Measurements from ENCODE around the gene CLEC2D.

DNA sequence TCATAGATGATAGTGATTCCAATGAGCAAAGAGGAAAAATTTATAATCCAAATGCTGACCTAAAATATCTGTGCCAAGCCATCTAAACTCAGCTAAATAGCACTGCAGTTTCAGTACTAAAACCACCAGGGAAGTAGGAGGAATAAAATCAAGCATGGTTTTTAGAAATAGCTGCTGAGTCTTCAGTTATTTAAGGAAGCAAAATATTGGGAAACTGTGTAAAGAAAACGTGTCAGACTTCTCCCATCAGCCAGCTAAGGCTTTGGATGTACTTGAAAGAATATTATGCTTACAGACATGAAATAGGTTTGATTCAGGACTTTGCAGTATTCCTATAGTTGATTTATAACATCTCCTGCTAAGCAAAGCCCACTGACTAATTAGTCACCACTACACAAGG, 24.7 kb downstream of the CLEC2D start:
- TF ChIP-seq, protein P1, sequence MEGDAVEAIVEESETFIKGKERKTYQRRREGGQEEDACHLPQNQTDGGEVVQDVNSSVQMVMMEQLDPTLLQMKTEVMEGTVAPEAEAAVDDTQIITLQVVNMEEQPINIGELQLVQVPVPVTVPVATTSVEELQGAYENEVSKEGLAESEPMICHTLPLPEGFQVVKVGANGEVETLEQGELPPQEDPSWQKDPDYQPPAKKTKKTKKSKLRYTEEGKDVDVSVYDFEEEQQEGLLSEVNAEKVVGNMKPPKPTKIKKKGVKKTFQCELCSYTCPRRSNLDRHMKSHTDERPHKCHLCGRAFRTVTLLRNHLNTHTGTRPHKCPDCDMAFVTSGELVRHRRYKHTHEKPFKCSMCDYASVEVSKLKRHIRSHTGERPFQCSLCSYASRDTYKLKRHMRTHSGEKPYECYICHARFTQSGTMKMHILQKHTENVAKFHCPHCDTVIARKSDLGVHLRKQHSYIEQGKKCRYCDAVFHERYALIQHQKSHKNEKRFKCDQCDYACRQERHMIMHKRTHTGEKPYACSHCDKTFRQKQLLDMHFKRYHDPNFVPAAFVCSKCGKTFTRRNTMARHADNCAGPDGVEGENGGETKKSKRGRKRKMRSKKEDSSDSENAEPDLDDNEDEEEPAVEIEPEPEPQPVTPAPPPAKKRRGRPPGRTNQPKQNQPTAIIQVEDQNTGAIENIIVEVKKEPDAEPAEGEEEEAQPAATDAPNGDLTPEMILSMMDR (IDR thresholded peaks at IDR 0.05) = no peak
- TF ChIP-seq POLR2A (IDR thresholded peaks at IDR 0.05) = no peak

Data from adrenal gland (tissue), 5 donors.